Left lobe of liver (tissue), 2 donors: Measurements from ENCODE around the gene ADRM1. TPM values are rescaled to one million over a fixed set of nuclear protein-coding genes. Genes with fewer than 3 reads are reported as not detected.

Experiments used
- ATAC-seq: fragments of 200-7000 bp; cut with Tn5 transposase; one replicate; pipeline ENCODE4 v1.9.1; 2020; ENCODE audit warnings: mild to moderate bottlenecking, moderate library complexity
- DNase-seq: peaks from one replicate; pipeline ENCODE4 v3.0.0-alpha.2; 2020; ENCODE audit warnings: low spot score
- total RNA-seq: library from RNA; stranded (reverse); gene quantifications from one replicate; pipeline ENCODE4 v1.2.1, GENCODE V29; 2021
- donor health status: DM: no; HTN: no; CAD: no; lungs with moderate emphysema.
- donor health status: DM: no; HTN: yes; CAD: no.

ADRM1 gene
- total RNA-seq, 1 donor from 2014 or later = 61.0 TPM

DNA sequence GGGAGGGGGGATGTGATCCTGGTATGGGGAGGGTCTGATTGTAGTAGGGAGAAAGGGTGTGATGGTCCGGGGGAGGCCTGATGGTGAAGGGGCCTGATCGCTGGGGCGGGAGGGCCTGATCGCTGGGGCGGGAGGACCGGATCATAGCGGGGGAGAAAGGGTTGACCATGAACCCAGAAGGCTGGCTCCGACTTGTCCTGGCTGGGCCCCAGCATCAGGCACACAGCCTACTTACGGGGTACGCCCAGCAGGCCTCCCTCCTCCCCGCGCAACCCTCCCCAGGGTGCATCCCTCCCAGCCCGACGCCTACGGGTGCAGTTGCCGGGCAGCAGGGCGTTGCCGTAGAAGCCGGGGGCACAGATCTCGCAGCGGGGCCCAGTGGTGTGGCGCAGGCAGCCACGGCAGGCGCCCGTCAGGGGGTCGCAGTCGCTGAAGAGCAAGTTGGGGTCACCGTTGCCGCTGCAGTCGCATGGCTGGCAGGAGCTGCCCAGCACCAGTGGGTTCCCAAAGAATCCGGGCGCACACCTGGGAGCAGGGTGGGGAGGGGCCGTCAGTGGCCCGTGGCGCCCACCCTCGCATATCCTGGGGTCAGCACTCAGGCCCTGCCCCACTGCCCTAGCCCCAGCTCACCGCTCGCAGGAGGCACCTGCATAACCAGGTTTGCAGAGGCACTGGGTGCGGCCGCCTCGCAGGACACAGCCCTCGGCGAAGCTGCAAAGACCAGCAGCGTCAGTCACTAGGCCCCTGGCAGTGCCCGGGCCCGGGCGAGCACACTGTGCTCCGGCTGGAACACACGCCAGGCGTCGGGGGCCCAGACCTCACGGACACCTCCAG lies 20.6 kb downstream of the ADRM1 start:
- DNase-seq = no peak
- no peak for ATAC-seq

DNA sequence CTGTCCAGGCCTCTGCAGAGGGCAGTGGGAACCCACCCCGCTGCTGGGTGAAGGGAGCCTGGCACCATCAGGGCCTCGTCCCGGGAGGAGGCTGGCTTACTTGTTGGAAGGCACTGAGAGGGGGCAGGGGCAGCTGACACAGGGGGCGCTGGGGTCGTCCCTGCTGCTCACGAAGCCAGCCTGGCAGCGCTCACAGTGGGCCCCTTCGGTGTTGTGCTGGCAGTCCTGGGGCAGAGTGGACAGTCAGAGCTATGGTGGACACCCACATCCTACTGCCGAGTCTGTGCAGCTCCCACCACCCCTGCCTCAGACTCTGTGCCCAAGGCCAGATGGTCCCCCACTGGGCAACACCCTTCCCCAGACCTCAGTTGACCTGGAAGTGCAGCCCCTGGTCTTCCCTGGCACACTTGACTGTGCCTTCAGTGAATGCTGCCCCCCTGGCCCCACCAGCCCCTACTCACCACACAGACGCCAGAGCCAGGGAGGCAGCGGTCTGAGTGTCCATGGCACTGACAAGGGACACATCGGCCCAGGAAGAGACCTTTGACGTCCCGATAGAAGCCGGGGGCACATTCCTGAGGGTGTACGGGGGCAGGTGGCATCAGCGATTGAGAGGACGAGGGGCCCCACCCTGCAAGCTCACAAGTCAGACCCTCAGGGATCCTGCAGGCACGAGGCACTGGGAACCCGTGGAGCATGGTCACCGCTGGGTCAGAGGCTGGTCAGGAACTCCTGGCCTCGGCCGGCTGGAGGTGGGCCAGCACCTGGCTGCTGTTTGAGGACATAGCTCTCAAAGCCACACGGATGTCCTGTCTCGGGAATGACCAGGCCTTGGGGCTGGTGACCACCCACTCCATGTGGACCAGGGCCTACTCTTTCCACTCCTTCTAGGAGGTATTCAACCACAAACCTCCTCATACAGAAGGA lies 21.4 kb downstream of the ADRM1 start:
- DNase-seq (peak; percentile 80), ATAC-seq (peak; percentile 60)

DNA sequence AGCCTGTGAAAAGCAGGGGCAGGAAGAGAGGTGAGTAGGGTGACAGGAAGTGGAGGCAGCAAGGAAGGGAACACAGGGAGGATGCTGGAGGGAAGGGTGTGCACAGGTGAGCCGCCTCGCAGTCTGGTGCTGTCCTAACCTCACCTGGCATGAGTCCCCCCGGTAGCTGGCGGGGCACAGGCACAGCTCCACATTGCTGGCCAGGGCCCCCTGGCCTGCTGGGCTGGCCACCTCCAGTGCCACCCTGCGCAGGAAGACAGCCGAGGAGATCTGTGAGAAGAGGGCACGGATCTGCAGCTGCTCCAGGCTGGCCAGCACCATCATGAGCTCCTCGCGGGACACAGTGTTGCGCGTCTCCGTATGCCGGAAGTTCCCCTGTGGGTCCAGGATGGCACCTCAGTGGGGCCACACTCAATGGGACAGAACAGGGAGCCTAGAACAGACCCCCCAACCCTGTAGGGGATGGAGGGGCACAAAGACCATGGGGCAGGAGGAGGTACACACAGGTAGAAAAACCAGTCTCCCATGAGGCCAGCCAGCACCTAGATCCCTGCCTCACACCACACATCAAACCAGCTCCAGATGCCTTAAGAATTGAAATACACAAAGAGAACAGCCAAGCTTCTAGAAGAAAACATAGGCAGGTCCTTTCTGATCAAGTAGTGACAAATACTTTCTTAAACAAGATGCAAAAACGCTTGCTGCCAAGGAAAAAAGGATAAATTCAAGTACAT lies 22.5 kb downstream of the ADRM1 start:
- DNase-seq (no peak), ATAC-seq (no peak)

DNA sequence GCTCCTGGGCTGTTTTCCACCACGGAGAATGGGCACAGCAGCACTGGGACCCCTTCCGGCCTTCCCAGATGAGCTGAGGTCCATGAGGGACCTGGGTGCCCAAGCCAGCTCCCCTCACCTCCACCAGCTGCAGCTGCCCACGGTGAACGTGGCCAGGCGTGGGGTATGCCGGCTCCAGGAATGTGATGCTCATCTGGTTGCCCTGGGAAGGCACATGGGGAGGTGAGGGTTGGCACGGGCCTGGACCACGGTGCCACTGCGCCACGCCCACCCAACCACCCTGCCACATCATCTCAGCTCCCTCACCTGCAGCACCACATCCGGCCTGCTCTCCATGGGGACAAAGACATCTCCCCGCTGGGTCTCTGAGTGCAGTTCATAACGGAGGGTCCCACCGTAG lies 23.8 kb downstream of the ADRM1 start:
- DNase-seq = no peak
- ATAC-seq = no peak

DNA sequence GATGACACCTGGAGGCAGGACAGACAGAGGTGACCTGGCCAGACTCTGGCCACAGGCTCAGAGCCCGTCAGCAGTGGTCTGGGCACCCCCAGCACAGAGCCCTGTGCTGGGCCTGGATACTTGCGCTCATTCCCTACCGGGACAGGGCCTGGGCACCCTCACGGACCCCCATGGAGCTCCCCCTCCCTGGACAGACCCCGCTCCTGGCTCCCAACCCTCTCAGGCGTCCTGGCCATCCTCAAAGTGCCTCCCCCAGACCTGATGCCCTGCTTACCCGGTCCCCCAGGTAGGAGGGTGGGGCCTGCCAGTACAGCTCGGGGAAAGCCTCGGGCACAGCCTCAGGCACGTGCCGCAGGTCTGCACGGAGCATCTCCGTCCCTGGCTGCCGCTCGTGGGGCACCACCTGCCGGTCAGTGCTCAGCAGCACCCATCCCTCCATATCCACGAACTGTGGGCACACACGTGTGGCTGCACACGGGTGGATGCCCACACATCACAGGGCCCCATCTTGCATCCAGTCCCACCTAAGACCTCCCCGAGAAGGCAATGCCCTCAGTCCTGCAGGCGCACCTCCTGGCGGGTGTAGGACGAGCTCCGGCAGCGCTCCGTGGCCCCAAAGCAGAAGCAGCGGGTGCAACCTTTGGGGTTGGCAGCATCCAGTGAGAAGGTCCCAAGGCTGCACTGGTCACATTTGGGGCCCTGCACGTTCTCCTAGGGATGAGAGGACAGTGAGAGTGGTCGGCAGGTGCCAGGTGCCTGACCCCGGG lies 24.3 kb downstream of the ADRM1 start:
- ATAC-seq (no peak), DNase-seq (no peak)

DNA sequence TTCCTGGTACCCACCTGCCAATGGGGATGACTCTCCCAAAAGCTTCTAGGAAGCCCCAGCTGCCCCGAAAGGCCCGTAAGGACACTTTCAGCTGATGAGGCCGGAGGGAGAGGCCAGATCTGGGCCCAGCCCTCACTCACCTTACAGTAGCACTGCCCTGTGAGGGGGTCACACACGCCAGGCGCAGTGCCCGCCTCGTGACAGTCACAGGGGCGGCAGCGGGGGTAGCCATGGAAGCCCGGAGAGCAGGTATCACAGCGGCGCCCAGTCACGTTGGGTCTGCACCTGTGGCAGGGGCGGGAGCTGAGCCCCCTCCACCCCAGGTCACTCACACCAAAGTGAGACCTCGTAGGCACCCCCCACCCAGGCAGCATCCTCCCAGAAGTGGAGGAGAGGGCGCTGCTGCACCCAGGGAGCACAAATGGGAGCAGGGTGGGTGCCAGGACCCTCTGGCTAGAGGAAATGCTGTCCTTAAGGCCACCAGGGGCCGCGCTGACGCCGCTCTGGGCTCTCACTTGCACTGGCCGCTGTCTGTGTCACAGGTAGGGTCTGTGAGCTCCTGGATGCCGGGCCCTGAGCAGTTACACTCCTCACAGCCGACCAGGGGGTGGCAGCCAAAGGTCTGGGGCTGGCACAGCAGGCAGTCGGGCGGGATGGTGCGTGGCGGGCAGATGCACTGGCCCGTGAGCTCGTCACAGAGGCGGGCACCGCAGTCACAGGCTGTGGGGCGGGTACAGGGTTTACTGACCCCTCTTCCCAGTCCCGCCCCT lies 25.1 kb downstream of the ADRM1 start:
- no peak for ATAC-seq
- no peak for DNase-seq

DNA sequence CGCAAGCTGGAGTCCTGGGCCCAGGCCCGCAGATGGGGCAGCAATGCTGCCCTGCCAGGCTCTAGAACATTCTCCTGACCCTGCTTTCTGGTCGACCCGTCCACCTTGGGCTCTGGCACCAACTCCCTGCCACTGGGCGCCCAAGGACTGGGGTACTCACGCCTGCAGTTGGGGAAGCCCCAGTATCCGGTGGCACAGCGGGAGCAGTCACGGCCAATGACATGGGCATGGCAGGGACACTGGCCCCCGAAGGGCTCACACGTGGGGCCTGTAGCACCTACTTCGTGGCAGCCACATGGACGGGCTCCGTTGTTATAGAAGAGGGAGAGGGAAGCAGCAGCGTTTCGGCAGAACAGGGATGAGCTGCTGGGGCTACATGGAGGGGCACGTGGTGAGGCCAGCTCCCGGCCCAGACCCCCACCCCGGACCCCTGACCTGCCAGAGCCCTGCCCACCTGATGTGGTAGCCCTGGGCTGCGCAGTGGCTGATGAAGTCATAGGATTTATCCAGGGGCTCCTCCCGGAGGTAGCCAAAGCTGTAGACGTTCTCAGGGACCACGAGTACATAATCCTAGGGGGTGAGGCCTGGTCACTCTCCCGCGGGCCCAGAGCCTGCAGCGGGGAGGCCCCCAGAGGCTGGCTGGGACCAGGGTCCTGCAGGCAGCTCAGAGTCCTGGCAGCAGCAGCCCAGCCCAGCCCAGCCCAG lies 26.0 kb downstream of the ADRM1 start:
- DNase-seq (no peak), ATAC-seq (no peak)

DNA sequence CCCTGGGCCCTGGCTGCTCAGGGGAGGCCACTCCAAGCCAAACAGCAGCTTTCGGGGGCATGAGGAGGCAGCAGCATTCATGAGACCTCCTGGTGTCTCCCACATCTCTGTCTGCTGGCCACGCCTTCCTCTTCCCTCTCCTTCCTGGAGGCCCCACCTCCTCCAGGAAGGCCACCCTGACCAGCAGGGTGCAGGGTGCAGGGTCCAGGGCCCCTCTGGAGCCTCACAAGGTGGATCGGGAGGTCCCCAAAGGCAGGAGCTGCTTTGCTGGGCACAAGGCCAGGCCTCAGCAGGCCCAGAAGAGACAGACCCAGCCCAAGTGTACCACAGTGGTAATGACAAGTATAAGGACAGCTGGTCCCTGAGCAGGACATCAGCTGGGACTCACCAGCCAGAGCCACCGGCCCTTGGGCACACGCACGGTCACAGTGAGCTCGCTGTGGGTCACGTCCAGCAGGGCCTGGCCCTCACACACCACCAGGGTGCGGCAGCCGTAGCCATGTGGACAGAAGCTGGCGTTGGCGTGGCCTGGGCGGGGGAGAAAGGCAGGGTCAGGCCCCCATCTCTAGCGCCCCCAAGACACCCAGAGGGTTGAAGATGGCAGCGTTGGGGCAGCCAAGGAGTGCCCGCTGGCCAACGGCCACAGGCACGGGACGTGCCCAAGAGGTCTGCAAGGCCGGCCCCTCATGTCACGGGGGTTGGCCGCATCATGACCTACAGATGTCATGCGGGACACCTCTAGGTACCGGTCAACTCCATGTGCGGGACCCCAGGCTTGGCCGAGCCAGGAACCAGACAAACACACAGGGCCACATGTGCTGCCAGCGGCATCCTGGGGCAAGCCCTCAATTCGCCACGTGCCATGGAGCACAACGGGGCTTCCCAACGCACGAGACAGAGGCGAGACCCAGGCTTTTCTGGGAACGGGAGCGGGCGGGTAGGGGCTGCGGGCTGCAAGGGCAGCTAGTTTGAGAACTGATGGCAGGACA lies 26.9 kb downstream of the ADRM1 start:
- ATAC-seq (no peak), DNase-seq (no peak)

DNA sequence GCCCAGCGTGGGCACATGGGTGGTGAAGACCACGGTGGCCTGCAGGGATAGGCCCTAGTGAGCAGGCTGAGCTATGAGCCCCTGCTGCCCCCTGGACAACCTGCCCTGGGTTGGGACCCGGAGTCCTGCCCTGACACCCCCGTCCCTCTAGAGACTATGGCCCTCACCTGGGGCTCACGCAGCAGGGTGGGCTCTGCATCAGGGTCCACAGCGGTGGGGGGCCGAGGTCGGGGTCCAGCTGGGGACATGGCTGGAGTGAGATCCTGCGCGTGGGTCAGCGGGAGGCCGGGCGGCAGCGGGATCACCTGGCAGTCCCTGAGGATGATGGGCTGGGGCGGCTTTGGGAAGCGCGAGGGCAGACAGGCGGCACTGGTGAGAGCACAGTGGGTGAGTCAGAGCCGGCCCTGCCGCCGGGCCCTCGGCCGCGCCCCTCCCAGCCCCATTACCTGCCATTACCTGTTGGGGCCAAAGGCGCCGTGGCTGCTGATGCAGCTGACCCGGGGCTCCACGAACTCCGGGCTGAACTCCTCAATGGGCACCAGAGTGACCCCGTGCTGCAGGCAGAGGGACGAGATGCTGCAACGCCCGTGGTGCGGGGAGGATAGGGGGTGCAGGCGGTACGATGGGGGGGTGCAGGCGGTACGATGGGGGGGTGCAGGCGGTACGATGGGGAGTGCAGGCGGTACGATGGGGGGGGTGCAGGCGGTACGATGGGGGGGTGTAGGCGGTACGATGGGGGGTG lies 27.9 kb downstream of the ADRM1 start:
- ATAC-seq (no peak), DNase-seq (no peak)

DNA sequence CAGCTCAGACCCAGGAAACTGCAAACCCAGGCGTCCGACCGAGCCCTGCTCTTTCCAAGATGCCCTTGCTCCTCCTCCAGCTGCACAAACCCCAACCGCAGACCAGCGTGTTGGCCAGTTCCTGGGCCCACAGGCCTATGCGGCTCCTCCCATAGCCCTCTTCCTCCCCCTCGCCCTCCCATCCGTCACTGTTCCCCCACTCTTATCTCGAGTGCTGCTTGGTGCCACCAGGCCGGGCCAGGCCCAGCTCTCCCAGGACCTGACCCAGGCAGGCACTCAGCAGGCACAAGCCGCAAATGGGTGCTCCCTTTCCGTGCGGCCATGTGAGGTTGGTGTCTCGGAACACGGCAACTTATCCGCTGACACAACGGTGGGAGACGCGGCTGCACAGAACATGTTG lies 28.6 kb downstream of the ADRM1 start:
- no peak for DNase-seq

DNA sequence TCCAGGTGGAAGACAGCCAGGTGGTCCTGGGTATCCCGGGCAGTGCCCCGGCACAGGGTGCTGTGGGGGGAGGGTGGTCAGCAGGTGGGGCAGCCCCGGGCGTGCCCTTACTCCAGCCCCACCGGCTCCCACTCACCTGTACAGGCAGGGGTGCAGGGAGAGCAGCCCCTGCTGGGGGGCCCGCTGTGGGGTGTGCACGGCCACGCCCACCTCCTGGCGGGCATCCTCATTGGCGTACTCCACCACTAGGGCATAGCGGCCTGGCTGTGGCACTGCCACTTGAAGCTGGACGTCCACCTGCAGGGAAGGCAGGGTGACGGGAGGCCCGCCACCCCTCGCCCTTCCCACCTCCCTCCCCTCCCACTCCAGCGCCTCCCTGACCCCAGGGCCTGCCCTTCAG lies 29.6 kb downstream of the ADRM1 start:
- no peak for DNase-seq

More for the DNA sequence above, 28.6 kb downstream of the ADRM1 start:
- no peak for ATAC-seq

DNA sequence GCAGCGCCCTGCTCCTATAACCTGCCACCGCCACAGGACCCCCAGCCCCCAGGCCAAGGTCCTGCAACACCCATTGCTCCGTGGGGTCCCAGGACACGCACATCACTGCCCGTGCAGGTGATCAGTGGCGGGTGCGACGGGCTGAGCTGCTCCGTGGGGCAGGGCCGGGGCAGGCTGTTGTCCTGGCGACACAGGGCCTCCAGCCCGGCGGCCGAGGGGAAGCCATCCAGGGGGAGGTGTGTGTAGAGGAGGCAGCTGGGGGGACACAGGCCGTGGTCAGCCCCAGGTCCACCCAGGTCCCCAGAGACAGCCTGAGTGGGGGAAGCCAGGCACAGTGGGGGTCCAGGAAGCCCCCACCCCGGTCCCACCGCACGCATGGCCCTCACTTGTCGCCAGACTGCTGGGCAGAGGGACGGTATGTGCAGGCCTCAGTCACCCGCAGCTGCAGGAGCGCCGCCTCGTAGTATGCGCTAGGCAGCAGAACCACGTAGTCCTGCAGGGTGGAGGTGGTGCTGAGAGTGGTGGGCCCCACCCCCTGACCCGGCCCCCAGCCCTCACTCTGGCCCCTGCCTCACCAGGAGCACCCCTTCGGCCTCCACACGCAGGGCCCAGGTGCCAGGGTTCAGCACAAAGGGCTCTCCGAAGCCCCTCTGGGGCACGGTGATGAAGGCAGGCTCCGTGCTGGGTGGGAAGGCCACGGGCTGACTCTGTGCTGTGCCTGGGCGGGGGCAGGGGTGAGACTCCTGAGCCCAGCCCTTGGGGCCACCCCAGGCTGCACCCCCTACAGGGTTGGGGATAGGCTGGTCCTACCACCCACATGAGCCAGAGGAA lies 30.4 kb downstream of the ADRM1 start:
- DNase-seq (no peak), ATAC-seq (no peak)

More for the DNA sequence above, 29.6 kb downstream of the ADRM1 start:
- ATAC-seq = no peak

DNA sequence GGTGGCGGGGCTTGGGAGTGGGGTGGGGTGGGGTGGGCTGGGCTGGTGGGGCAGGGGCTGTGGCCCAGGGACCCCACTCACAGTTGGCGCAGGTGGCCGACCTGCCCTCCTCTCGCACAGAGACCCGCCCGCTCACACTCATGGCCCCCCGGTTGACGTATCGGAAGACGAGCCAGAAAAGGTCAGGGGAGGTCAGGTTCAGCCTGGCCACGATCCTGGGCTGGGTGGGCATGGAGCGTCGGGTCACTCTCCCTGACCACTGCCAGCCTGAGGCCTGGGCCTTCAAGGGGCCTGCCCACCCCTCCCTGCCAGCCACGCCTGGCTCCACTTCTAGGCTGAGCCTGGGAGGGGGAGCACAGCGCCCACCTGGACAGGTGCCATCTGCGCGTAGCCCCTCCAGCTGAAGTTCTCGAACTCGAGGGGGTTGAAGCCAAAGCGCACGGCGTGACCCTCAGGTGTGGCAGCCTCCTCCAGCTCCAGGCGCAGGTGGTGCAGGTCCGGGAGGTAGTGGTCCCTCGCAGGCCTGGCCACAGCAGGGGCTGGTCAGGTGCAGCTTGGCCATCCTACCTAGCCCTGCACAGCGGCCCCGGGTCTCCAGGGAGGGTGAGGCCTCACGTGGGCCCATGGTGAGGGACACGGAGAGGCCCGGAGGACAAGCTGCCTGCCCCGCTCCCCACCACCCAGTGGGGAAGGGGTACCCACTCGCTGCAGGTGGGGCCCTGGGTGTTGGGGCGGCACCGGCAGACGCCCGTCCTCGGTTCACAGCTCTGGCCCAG lies 31.2 kb downstream of the ADRM1 start:
- ATAC-seq = peak; percentile 3
- DNase-seq = no peak

DNA sequence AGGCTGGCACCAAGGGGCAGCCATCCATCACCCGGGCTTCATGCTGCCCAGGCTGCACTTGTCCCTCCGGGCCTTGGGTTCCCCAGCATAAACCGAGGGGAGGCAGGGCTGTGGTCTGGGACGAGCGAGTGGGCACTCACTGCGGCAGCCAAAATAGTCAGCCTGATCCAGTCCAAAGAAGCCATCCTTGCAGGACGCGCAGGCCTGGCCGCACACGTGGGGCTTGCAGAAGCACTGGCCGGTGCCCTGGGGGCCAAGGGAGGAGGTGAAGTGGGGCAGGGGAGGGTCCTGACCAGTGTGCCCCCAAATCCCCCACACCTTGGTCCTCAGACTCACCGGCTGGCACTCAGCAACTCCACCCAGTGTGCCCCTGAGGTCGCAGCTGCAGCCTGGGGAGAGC lies 32.1 kb downstream of the ADRM1 start:
- no peak for ATAC-seq
- no peak for DNase-seq

DNA sequence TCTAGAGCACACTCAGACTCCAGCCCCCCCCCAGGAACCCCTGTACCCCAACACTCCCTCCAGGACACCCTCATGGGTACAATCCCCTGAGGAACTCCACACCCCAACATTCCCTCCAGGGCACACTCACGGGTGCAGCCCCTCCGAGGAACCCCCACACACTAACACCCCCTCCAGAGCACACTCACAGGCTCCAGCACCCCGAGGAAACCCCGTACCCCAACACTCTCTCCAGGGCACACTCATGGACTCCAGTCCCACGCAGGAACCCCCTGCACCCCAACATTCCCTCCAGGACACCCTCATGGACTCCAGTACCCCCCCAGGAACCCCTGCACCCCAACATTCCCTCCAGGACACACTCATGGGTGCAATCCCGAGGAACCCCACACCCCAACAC lies 32.7 kb downstream of the ADRM1 start:
- no peak for ATAC-seq
- no peak for DNase-seq
